Measurements from ENCODE around the gene KLF8. TPM values are rescaled to one million over a fixed set of nuclear protein-coding genes. Genes with fewer than 3 reads are reported as not detected.

KLF8 gene
- polyA plus RNA-seq, 1 donor from 2014 or later = 4.1 TPM

- no peaks in the 10 kb centered on the region for H3K27me3 ChIP-seq (ENCODE audit: insufficient read depth, low read depth, low read length)
- no peak overlapping the region for H3K9ac ChIP-seq (ENCODE audit: low read length)
- no peak overlapping the region for H2AFZ ChIP-seq (ENCODE audit: low read depth, low read length)
- no peaks in the 10 kb centered on the region for H3K79me2 ChIP-seq (replicated peaks; ENCODE audit: insufficient read depth, low read length)
- H3K9me2 ChIP-seq (ENCODE audit: insufficient read depth, low read length) = no peaks in the 10 kb centered on the region
- no peak overlapping the region for H3K4me3 ChIP-seq (ENCODE audit: low read length)
- H3K9me3 ChIP-seq (ENCODE audit: low read length) = no peaks in the 10 kb centered on the region
- H3K36me3 ChIP-seq (ENCODE audit: insufficient read depth, low read length) = no peaks in the 10 kb centered on the region
- H4K20me1 ChIP-seq (ENCODE audit: insufficient read depth) = no peaks in the 10 kb centered on the region
- H3F3A ChIP-seq (ENCODE audit: insufficient read depth, low read length, poor library complexity, severe bottlenecking) = no peaks in the 10 kb centered on the region
- no peak overlapping the region for H3K27ac ChIP-seq (ENCODE audit: low read length)
- no peak overlapping the region for H3K4me2 ChIP-seq (ENCODE audit: low read length)
- TF ChIP-seq MXI1 (conservative IDR thresholded peaks at IDR 0.05; ENCODE audit: poor library complexity, severe bottlenecking) (no peak), SMC3 (conservative IDR thresholded peaks at IDR 0.05; ENCODE audit: poor library complexity) (no peak), EZH2 (IDR thresholded peaks at IDR 0.05; ENCODE audit: borderline replicate concordance, insufficient read depth, low read length, poor library complexity, severe bottlenecking) (no peak), POLR2AphosphoS5 (IDR thresholded peaks at IDR 0.05) (no peak), CTCF (IDR thresholded peaks at IDR 0.05; ENCODE audit: poor library complexity, severe bottlenecking) (no peak), EP300 (conservative IDR thresholded peaks at IDR 0.05; ENCODE audit: poor library complexity, severe bottlenecking) (no peak), RAD21 (conservative IDR thresholded peaks at IDR 0.05) (no peak), TAF1 (IDR thresholded peaks at IDR 0.05; ENCODE audit: low read depth) (no peak), REST (IDR thresholded peaks at IDR 0.05; ENCODE audit: borderline replicate concordance) (no peak)
These were observed 81.2 kb downstream of the KLF8 start for GRCh38 chrX:56313308-56313707.

- Histone ChIP-seq H2AFZ (ENCODE audit: low read depth, low read length) (no peak overlapping the region), H3K9me2 (ENCODE audit: insufficient read depth, low read length) (no peaks in the 10 kb centered on the region), H3K79me2 (replicated peaks; ENCODE audit: insufficient read depth, low read length) (no peaks in the 10 kb centered on the region), H3K27me3 (ENCODE audit: insufficient read depth, low read depth, low read length) (no peaks in the 10 kb centered on the region), H3K36me3 (ENCODE audit: insufficient read depth, low read length) (no peaks in the 10 kb centered on the region), H3K9me3 (ENCODE audit: low read length) (no peaks in the 10 kb centered on the region), H3K4me2 (ENCODE audit: low read length) (no peak overlapping the region), H3K4me3 (ENCODE audit: low read length) (no peak overlapping the region), H3F3A (ENCODE audit: insufficient read depth, low read length, poor library complexity, severe bottlenecking) (no peaks in the 10 kb centered on the region), H4K20me1 (ENCODE audit: insufficient read depth) (no peaks in the 10 kb centered on the region), H3K27ac (ENCODE audit: low read length) (no peak overlapping the region), H3K9ac (ENCODE audit: low read length) (no peak overlapping the region)
- TF ChIP-seq REST (IDR thresholded peaks at IDR 0.05; ENCODE audit: borderline replicate concordance) (no peak), POLR2AphosphoS5 (IDR thresholded peaks at IDR 0.05) (no peak), TAF1 (IDR thresholded peaks at IDR 0.05; ENCODE audit: low read depth) (no peak), CTCF (IDR thresholded peaks at IDR 0.05; ENCODE audit: poor library complexity, severe bottlenecking) (no peak), SMC3 (conservative IDR thresholded peaks at IDR 0.05; ENCODE audit: poor library complexity) (no peak), EP300 (conservative IDR thresholded peaks at IDR 0.05; ENCODE audit: poor library complexity, severe bottlenecking) (no peak), MXI1 (conservative IDR thresholded peaks at IDR 0.05; ENCODE audit: poor library complexity, severe bottlenecking) (no peak), RAD21 (conservative IDR thresholded peaks at IDR 0.05) (no peak), EZH2 (IDR thresholded peaks at IDR 0.05; ENCODE audit: borderline replicate concordance, insufficient read depth, low read length, poor library complexity, severe bottlenecking) (no peak)
These were observed 82.2 kb downstream of the KLF8 start for GRCh38 chrX:56314334-56314733.

Measured in neural cell (in vitro differentiated cells).